ENCODE measurements around the gene SLC7A10. TPM values are rescaled to one million over a fixed set of nuclear protein-coding genes. Genes with fewer than 3 reads are reported as not detected.

Gene SLC7A10
- total and polyA plus RNA-seq, 7 donors = 0.27 to 1.4 (median 1.1) TPM; not detected in 4

DNA sequence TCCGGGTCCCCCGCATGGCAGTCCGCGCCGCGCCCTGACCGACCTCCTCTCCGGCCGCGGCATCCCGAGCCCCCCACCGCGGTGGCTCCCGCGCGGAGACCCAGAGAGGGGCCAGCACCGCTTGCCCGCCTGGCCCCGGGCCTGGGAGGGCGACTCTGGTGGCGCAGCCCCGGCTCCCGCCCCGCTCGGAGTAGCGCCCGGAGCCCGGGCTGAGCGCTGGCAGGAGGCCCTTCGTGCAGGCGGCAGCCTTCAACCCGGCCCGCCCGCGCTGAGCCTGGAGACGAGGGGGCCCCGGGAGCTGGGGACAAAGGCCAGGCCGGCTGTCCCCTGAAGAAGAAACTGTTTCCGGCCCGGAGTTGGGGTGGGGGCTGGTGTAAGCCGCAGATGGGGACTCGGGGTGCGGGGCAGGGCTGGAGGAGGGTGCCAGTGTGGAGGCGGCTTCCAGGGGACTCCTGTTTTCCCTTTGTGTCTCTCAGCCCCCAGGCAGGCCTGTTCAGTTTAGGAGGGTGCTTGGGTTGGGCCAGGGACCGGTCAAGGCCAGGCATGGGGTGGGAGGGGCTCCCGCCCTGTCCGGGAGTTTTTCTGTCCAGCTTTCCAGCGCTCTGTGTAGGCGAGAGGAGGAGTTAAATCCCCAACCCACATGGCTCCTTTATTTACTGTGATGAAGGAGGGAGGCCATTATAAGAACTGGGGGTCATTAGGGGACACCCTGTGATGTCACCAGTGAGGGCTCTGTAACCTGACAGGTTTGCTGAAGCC is 30.6 kb downstream of the SLC7A10 start:
- H3K4me3 ChIP-seq = peak overlapping the region; percentile 49 to 86 (median 78)
- TF ChIP-seq EP300 (IDR thresholded peaks at IDR 0.05) (no peak), POLR2A (IDR thresholded peaks at IDR 0.05) (no peak), POLR2AphosphoS5 (IDR thresholded peaks at IDR 0.05) (no peak)
- TF ChIP-seq, protein P1, sequence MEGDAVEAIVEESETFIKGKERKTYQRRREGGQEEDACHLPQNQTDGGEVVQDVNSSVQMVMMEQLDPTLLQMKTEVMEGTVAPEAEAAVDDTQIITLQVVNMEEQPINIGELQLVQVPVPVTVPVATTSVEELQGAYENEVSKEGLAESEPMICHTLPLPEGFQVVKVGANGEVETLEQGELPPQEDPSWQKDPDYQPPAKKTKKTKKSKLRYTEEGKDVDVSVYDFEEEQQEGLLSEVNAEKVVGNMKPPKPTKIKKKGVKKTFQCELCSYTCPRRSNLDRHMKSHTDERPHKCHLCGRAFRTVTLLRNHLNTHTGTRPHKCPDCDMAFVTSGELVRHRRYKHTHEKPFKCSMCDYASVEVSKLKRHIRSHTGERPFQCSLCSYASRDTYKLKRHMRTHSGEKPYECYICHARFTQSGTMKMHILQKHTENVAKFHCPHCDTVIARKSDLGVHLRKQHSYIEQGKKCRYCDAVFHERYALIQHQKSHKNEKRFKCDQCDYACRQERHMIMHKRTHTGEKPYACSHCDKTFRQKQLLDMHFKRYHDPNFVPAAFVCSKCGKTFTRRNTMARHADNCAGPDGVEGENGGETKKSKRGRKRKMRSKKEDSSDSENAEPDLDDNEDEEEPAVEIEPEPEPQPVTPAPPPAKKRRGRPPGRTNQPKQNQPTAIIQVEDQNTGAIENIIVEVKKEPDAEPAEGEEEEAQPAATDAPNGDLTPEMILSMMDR (IDR thresholded peaks at IDR 0.05) = no peak
- H3K27me3 ChIP-seq = no peaks in the 10 kb centered on the region
- peak overlapping the region; percentile 69 to 76 (median 75) for H3K27ac ChIP-seq
- H3K4me1 ChIP-seq = peaks cover 0 to 20% (median 13%) of the 10 kb centered on the region in 4 donors
- H3K36me3 ChIP-seq = peaks cover 0 to 24% (median 0%) of the 10 kb centered on the region in 4 donors
- H3K9me3 ChIP-seq = no peaks in the 10 kb centered on the region
- DNase-seq = no peak
- 1 to 6% methylated on average over 49 of the region's 49 CpGs for WGBS, 2 donors
- intact Hi-C loops (cut with DNase I) = loop anchor here (1.0 to 2.0 kb wide), 2 partner anchors 16 to 108 kb away; partner anchors contain the start of gene CEBPA

DNA sequence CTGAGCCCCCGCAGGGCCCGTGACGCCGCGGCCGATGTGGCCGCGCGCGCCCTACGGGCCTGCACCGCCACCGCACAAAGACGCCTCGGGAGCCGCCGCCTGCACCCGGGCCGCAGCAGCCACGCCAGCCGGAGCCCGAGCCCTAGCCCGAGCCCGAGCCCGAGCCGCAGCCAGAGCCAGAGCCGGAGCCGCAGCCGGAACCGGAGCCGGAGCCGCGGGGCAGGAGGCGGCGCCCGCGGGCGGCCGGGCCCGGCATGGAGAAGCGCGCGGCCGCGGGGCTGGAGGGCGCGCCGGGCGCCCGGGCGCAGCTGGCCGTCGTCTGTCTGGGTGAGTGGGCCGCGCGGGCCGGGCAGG is 31.1 kb downstream of the SLC7A10 start:
- H3K27me3 ChIP-seq = no peaks in the 10 kb centered on the region
- peak overlapping the region; percentile 49 to 86 (median 78) for H3K4me3 ChIP-seq
- peaks cover 0 to 24% (median 0%) of the 10 kb centered on the region in 4 donors for H3K36me3 ChIP-seq
- 1% methylated on average over 57 of the region's 57 CpGs for WGBS, 2 donors
- intact Hi-C loops (cut with DNase I) = loop anchor here (1.0 to 2.0 kb wide), 2 partner anchors 15 to 108 kb away; partner anchors contain the start of gene CEBPA
- TF ChIP-seq, protein P1 (IDR thresholded peaks at IDR 0.05) = no peak
- TF ChIP-seq POLR2A (IDR thresholded peaks at IDR 0.05) (no peak), POLR2AphosphoS5 (IDR thresholded peaks at IDR 0.05) (no peak), EP300 (IDR thresholded peaks at IDR 0.05) (no peak)
- peaks cover 0 to 20% (median 13%) of the 10 kb centered on the region in 4 donors for H3K4me1 ChIP-seq
- H3K9me3 ChIP-seq = no peaks in the 10 kb centered on the region
- no peak for DNase-seq
- H3K27ac ChIP-seq = peak overlapping the region; percentile 69 to 76 (median 75)

DNA sequence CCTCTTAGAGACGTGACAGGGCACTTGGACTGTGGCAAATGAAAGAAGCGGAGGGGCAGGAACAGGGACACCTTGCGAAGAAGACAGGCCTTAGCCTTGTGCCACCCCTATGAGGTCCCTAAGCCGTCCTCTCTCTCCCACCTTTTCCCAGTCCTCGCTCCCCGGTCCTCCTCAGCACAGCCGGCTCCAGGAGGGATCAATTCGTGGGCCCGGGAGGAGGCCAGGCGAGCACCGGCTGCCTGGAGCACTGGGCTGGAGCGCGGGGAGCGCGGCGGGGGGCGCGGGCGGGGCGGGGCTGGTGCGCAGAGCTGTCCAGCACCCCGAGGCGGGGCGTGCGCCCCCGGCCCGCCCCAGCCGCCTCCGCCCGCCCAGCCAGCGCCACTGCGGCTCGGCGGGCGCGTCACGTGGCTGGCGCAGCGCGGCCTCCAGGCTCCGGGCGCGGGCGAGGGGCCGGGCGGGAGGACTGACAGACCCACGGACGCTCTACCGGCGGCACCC is 31.7 kb downstream of the SLC7A10 start, which contains the start of gene LRP3:
TSS of gene LRP3 (plus strand) at position 466 of the 498 bp plus-strand sequence. CDS start 456 bp downstream, outside the sequence.
- TF ChIP-seq POLR2A (IDR thresholded peaks at IDR 0.05) (no peak), POLR2AphosphoS5 (IDR thresholded peaks at IDR 0.05) (no peak), EP300 (IDR thresholded peaks at IDR 0.05) (no peak)
- TF ChIP-seq, protein P1 (IDR thresholded peaks at IDR 0.05) = no peak
- peak within 1 kb of the TSS; percentile 49 to 86 (median 78) for H3K4me3 ChIP-seq
- no peak for DNase-seq
- H3K27ac ChIP-seq = peak within 1 kb of the TSS; percentile 69 to 76 (median 75)
- 4 to 5% methylated on average over 50 of the region's 50 CpGs for WGBS, 2 donors
- no peaks in the 10 kb centered on the region for H3K9me3 ChIP-seq
- H3K36me3 ChIP-seq = peaks cover 0 to 22% (median 0%) of the 10 kb centered on the region in 4 donors
- peaks cover 0 to 20% (median 13%) of the 10 kb centered on the region in 4 donors for H3K4me1 ChIP-seq
- intact Hi-C loops (cut with DNase I) = loop anchor here (1.0 to 2.0 kb wide), 2 partner anchors 15 to 109 kb away; partner anchors contain the start of gene CEBPA
- no peaks in the 10 kb centered on the region for H3K27me3 ChIP-seq

DNA sequence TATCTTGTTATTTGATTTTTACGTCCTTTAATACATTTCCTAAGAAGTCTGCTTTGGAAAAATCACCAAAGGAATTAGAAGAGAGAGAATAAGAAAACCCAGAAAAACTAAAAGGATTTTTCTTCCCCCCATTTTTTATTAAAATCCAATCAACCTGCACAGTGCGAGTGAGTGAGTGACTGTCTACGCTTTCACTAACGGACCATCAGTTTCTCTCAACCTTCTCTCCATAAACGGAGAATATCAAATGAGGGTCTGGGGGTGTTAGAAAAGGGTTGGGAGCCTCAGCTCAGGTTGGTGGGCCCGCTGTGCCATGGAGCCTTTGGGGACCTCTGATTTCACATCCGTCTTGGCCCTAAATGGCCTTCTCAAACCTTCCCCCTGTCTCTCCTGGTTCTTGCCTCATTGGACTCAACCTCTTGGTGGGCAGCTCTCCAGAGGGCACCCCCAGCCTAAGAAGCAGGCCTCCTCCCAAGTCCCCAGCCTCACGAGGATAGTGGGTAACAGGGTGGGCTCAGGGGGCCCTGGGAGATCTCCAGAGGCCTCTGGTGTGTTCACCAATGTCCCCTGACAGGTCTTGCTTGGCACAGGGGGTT is 32.3 kb downstream of the SLC7A10 start:
- peak overlapping the region in 1 of 4 donors; percentile 53 for H3K27ac ChIP-seq
- peaks cover 0 to 20% (median 13%) of the 10 kb centered on the region in 4 donors for H3K4me1 ChIP-seq
- no peak for DNase-seq
- H3K36me3 ChIP-seq = peaks cover 0 to 17% (median 0%) of the 10 kb centered on the region in 4 donors
- intact Hi-C loops (cut with DNase I) = no loop called here
- WGBS, 2 donors = 83 to 88% methylated on average over 8 of the region's 8 CpGs
- no peaks in the 10 kb centered on the region for H3K27me3 ChIP-seq
- no peak for TF ChIP-seq POLR2AphosphoS5 (IDR thresholded peaks at IDR 0.05)
- no peak for TF ChIP-seq EP300 (IDR thresholded peaks at IDR 0.05)
- TF ChIP-seq, protein P1 (IDR thresholded peaks at IDR 0.05) = no peak
- no peak for TF ChIP-seq POLR2A (IDR thresholded peaks at IDR 0.05)
- H3K9me3 ChIP-seq = no peaks in the 10 kb centered on the region
- H3K4me3 ChIP-seq = peak overlapping the region in 2 of 4 donors; percentile 81 to 86
